ENCODE measurements around the gene AUTS2. TPM values are rescaled to one million over a fixed set of nuclear protein-coding genes. Genes with fewer than 3 reads are reported as not detected.

The AUTS2 gene
- total and polyA plus RNA-seq, 2 experiments from 2014 or later: 32.0 to 91.0 TPM

GRCh38 chr7:69567800-69568199 lies 30.5 kb upstream of the AUTS2 start:
- H3K9me2 ChIP-seq (ENCODE audit: insufficient read depth): no peaks in the 10 kb centered on the region
- no peak for ATAC-seq
- H3K4me3 ChIP-seq: no peak overlapping the region
- H3K4me2 ChIP-seq: no peak overlapping the region
- Mint-ChIP-seq H3K36me3 (ENCODE audit: low read depth) (no peaks in the 10 kb centered on the region), H3K27ac (no peak overlapping the region), H3K4me3 (no peak overlapping the region), H3K27me3 (ENCODE audit: insufficient read depth, low read depth, poor library complexity) (peaks cover 1% of the 10 kb centered on the region), H3K9me3 (no peaks in the 10 kb centered on the region), H3K4me1 (0 out of 3 replicates have a peak, but pooled peaks cover 2% of the 10 kb centered on the region)
- no peak overlapping the region for H2AFZ ChIP-seq
- no peak for DNase-seq (ENCODE audit: low spot score)
- H3K36me3 ChIP-seq (ENCODE audit: insufficient read depth): no peaks in the 10 kb centered on the region
- TF ChIP-seq JUNB (IDR thresholded peaks at IDR 0.05; ENCODE audit: unreplicated experiment): no peak
- TF ChIP-seq EZH2phosphoT487 (IDR thresholded peaks at IDR 0.05; ENCODE audit: unreplicated experiment): no peak
- H3K27ac ChIP-seq (ENCODE audit: low read depth): no peak overlapping the region
- no peaks in the 10 kb centered on the region for H3K27me3 ChIP-seq (ENCODE audit: insufficient read depth)
- no peaks in the 10 kb centered on the region for H4K20me1 ChIP-seq (replicated peaks; ENCODE audit: insufficient read depth)
- no peaks in the 10 kb centered on the region for H3K4me1 ChIP-seq (ENCODE audit: insufficient read depth)
- H3K79me2 ChIP-seq (replicated peaks; ENCODE audit: insufficient read depth): no peaks in the 10 kb centered on the region
- H3F3A ChIP-seq (replicated peaks; ENCODE audit: low read depth): no peaks in the 10 kb centered on the region

- 0 out of 3 replicates have a peak, but pooled peaks cover 2% of the 10 kb centered on the region for H3K4me1 Mint-ChIP-seq
- Histone ChIP-seq H3K36me3 (ENCODE audit: insufficient read depth) (no peaks in the 10 kb centered on the region), H3K27ac (ENCODE audit: low read depth) (no peak overlapping the region), H3K79me2 (replicated peaks; ENCODE audit: insufficient read depth) (no peaks in the 10 kb centered on the region), H3K4me2 (no peak overlapping the region), H3F3A (replicated peaks; ENCODE audit: low read depth) (no peaks in the 10 kb centered on the region), H3K4me3 (no peak overlapping the region), H3K9me2 (ENCODE audit: insufficient read depth) (no peaks in the 10 kb centered on the region), H3K4me1 (ENCODE audit: insufficient read depth) (no peaks in the 10 kb centered on the region), H3K27me3 (ENCODE audit: insufficient read depth) (no peaks in the 10 kb centered on the region), H4K20me1 (replicated peaks; ENCODE audit: insufficient read depth) (no peaks in the 10 kb centered on the region), H2AFZ (no peak overlapping the region)
- no peak for DNase-seq (ENCODE audit: low spot score)
- H3K9me3 Mint-ChIP-seq: no peaks in the 10 kb centered on the region
- H3K27me3 Mint-ChIP-seq (ENCODE audit: insufficient read depth, low read depth, poor library complexity): peaks cover 1% of the 10 kb centered on the region
- no peak overlapping the region for H3K4me3 Mint-ChIP-seq
- TF ChIP-seq CTCF (conservative IDR thresholded peaks at IDR 0.05; ENCODE audit: low read depth in 2 of 2) (no peak), STAT1 (IDR thresholded peaks at IDR 0.05; ENCODE audit: unreplicated experiment) (no peak), ZNF331 (CRISPR knock-in tag; IDR thresholded peaks at IDR 0.05; ENCODE audit: low read depth) (no peak), JUNB (IDR thresholded peaks at IDR 0.05; ENCODE audit: unreplicated experiment) (no peak), ETS1 (IDR thresholded peaks at IDR 0.05) (no peak), EZH2 (IDR thresholded peaks at IDR 0.05; ENCODE audit: low read depth, unreplicated experiment) (no peak), CREB1 (CRISPR knock-in tag; IDR thresholded peaks at IDR 0.05; ENCODE audit: low read depth) (no peak), ZNF462 (CRISPR knock-in tag; IDR thresholded peaks at IDR 0.05) (no peak), NANOG (IDR thresholded peaks at IDR 0.05; ENCODE audit: borderline replicate concordance) (no peak)
- no peak for ATAC-seq
- H3K27ac Mint-ChIP-seq: no peak overlapping the region
- no peaks in the 10 kb centered on the region for H3K36me3 Mint-ChIP-seq (ENCODE audit: low read depth)
Observed at GRCh38 chr7:69568266-69568665, 30.0 kb upstream of the AUTS2 start.

Data from GM23338 (cell line).